Measurements from ENCODE around the gene OCIAD1.

DNA sequence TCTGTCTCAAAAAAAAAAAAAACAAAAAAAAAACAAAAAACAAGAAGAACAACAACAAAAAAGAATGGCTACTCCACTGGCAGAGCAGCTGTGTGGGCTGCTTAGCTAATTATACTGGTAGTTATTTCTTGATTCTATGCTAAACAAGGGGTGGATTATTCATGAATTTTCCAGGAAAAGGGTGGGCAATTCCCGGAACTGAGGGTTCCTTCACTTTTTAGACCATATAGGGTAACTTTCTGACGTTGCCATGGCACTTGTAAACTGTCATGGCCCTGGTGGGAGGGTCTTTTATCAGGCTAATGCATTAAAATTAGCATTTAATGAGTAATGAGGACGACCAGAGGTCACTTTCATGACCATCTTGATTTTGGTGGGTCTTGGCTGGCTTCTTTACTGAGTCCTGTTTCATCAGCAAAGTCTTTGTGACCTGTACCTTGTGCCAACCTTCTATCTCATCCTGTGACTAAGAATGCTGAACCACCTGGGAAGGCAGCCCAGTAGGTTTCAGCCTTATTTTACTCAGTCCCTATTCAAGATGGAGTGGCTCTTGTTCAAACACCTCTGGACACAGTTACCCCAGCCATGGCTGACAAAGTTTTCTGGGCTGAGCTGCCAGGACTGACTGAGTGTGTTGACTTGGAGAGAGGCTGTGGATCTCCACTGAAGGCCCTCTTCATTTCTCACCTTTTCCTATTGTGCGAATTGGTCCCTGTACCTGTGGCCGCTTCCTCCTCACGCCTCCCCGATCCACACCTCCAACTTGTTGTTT is 77.0 kb downstream of the OCIAD1 start:
- TF ChIP-seq POLR2A (IDR thresholded peaks at IDR 0.05; ENCODE audit: low read length) = no peak
- TF ChIP-seq GATA1 (IDR thresholded peaks at IDR 0.05; ENCODE audit: low read depth, low read length) = no peak
